ENCODE data around the gene DLX3. TPM values are rescaled to one million over a fixed set of nuclear protein-coding genes. Genes with fewer than 3 reads are reported as not detected.

Gene DLX3
- total RNA-seq, 1 donor from 2014 or later, result not detected

DNA sequence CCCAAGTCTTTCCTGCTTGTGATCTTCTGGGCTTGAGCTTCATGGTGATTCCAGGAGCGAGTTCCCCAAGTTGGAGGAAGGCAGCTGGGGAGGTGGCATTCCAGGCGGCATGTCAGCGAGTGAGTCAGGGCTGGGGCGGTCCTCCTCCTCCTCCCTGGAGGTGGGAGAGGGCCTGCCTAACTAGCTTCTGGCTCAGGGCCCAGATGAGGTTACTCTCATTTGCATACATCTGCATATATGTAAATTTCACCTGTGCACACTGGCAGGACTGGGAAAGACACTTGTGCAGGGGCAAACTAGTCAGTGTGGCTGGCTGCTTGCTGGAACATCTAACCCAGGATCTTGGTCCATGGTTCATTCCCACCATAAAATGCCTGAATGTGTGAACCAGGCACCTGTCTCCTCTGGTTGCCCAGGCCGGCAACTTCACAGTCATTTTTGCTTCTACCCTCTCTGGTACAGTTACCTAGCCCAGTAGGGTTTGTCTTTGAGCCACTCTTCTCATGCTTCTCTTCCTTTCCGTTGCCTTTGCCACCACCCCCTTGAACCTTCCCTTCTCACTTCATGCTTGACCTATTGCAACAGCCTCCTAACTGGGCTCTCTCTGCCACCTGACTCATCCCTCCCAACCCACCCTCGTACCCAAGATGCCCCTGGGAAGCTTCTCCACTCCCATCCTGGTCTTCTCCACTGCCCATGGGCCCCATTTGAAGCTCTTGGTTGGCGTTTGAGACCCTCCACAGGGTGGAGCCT lies 35.7 kb downstream of the DLX3 start:
- H3K36me3 ChIP-seq (ENCODE audit: control insufficient read depth, insufficient read depth, low read length), result no peaks in the 10 kb centered on the region
- TF ChIP-seq, protein P1, sequence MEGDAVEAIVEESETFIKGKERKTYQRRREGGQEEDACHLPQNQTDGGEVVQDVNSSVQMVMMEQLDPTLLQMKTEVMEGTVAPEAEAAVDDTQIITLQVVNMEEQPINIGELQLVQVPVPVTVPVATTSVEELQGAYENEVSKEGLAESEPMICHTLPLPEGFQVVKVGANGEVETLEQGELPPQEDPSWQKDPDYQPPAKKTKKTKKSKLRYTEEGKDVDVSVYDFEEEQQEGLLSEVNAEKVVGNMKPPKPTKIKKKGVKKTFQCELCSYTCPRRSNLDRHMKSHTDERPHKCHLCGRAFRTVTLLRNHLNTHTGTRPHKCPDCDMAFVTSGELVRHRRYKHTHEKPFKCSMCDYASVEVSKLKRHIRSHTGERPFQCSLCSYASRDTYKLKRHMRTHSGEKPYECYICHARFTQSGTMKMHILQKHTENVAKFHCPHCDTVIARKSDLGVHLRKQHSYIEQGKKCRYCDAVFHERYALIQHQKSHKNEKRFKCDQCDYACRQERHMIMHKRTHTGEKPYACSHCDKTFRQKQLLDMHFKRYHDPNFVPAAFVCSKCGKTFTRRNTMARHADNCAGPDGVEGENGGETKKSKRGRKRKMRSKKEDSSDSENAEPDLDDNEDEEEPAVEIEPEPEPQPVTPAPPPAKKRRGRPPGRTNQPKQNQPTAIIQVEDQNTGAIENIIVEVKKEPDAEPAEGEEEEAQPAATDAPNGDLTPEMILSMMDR (IDR thresholded peaks at IDR 0.05; ENCODE audit: insufficient read depth, low read length, severe bottlenecking), result no peak
- H3K27me3 ChIP-seq (ENCODE audit: control insufficient read depth, insufficient read depth, low read length), result peaks cover 24% of the 10 kb centered on the region
- H3K4me3 ChIP-seq (ENCODE audit: low read depth, low read length), result no peak overlapping the region
- DNase-seq (ENCODE audit: low read depth), result peak; percentile 35
- FAIRE-seq, result peak; percentile 18

DNA sequence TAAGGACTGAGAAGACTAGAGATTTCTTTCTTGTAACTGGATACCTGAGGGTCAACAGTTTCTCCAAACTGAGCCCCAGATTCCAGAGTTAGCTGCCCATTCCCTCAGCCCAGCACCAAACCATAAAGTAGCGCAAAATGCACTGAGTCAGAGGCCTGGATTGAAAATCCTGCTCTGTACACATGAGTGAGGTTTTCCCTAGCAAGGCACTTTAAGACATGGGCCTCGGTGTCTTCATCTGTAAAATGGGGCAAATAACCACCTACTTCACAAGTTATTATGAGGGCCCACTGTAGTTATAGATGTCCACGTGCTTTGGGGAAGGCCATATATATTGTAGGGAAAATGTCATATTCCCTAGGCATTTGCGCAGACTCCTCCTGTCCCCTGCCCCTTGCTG lies 36.3 kb downstream of the DLX3 start:
- TF ChIP-seq, protein P1 (IDR thresholded peaks at IDR 0.05; ENCODE audit: insufficient read depth, low read length, severe bottlenecking), result no peak

DNA sequence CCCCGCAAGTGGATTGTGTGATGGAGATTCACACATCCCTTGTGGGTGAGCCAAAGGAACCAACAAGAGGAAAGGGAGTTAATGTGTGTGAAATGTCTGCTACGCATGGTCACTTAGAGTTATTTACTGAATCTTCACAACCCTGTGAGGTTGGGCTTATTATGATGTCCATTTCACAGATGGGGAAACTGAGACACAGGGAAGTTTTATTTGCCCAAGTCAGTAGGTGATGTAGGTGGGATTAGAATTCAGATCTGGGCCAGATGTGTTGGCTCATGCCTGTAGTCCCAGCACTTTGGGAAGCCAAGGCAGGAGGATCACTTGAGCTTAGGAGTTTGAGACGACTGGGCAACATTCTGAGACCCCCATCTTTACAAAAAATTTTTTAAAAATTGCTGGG lies 37.7 kb downstream of the DLX3 start:
- TF ChIP-seq, protein P1 (IDR thresholded peaks at IDR 0.05; ENCODE audit: insufficient read depth, low read length, severe bottlenecking), result no peak
- DNase-seq (ENCODE audit: low read depth) (no peak), FAIRE-seq (no peak)
- Histone ChIP-seq H3K27me3 (ENCODE audit: control insufficient read depth, insufficient read depth, low read length) (peaks cover 4% of the 10 kb centered on the region), H3K4me3 (ENCODE audit: low read depth, low read length) (no peak overlapping the region), H3K36me3 (ENCODE audit: control insufficient read depth, insufficient read depth, low read length) (no peaks in the 10 kb centered on the region)

More for the DNA sequence above, 36.3 kb downstream of the DLX3 start:
- Histone ChIP-seq H3K36me3 (ENCODE audit: control insufficient read depth, insufficient read depth, low read length) (no peaks in the 10 kb centered on the region), H3K27me3 (ENCODE audit: control insufficient read depth, insufficient read depth, low read length) (peaks cover 18% of the 10 kb centered on the region), H3K4me3 (ENCODE audit: low read depth, low read length) (no peak overlapping the region)
- FAIRE-seq (no peak), DNase-seq (ENCODE audit: low read depth) (no peak)

DNA sequence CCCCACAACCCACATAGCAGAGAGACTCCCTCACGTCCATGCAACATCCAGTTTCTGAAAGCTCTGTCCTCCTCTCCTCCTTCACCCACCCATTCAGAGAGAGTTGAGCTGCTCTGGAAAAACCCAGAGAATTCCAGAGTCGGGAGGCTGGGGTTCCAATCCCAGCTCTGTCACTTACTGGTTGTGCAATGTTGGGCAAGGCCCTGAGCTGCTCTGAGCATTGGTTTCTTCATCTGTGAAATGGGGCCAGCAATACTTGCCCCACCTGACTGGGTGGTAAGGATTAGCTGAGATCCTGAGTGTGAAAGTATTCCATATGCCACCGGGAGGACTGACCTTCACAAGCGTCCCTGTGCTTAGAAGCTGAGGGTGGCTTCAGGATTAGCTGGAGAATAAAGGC lies 38.2 kb downstream of the DLX3 start:
- TF ChIP-seq, protein P1 (IDR thresholded peaks at IDR 0.05; ENCODE audit: insufficient read depth, low read length, severe bottlenecking), result no peak
- Histone ChIP-seq H3K4me3 (ENCODE audit: low read depth, low read length) (no peak overlapping the region), H3K27me3 (ENCODE audit: control insufficient read depth, insufficient read depth, low read length) (peaks cover 5% of the 10 kb centered on the region), H3K36me3 (ENCODE audit: control insufficient read depth, insufficient read depth, low read length) (no peaks in the 10 kb centered on the region)
- FAIRE-seq (no peak), DNase-seq (ENCODE audit: low read depth) (no peak)

DNA sequence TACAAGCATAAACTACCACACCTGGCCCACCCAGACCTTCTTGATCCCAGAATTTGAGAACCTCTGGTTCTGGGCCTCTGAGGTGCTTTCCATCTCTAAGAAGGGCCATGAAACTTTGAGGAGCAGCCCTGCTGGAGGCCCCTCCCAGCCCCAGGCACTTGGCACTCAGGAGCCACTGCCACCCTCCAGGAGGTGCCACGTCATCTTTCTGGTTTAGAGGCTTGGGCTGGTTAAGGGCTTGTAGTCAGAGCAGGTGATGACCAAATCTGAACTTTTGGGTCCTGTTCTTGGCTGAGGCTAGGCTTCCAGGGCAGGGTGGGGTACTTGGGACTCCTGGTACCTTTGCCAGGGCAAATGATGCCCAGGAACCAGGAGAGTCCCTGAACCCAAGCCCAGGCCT lies 39.9 kb downstream of the DLX3 start:
- H3K27me3 ChIP-seq (ENCODE audit: control insufficient read depth, insufficient read depth, low read length), result peaks cover 5% of the 10 kb centered on the region
- DNase-seq (ENCODE audit: low read depth), result peak; percentile 23
- H3K36me3 ChIP-seq (ENCODE audit: control insufficient read depth, insufficient read depth, low read length), result no peaks in the 10 kb centered on the region
- TF ChIP-seq, protein P1 (IDR thresholded peaks at IDR 0.05; ENCODE audit: insufficient read depth, low read length, severe bottlenecking), result no peak
- no peak overlapping the region for H3K4me3 ChIP-seq (ENCODE audit: low read depth, low read length)
- FAIRE-seq, result no peak
